ENCODE results near the gene SMAD3. TPM values are rescaled to one million over a fixed set of nuclear protein-coding genes. Genes with fewer than 3 reads are reported as not detected.
A peak's percentile ranks its signal among the peaks of the same experiment; 100 is the strongest.

The SMAD3 gene
- total and polyA plus RNA-seq, 4 donors = 15.9 to 33.3 (median 24.9) TPM

DNA sequence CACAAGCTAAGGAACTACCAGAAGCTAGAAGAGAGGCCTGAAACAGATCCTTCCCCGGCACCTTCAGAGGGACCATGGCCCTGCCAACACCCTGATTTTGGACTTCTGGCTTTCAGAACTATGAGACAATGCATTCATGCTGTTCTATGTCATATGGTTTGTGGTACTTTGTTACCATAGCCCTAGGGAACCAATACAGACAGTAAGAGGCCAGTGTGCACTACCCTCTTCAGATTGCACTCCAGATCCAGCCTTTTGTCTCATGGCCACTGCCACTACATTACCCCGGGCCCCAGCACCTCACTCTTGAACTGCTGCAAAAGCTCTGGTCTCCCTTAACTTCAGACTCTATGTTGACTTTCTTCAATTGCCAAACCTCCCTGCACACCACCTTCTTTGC lies 165.1 kb downstream of the SMAD3 start:
- Histone ChIP-seq H3K9me3 (ENCODE audit: control insufficient read depth, insufficient read depth, low read length) (no peaks in the 10 kb centered on the region), H3K27ac (ENCODE audit: low read depth, low read length) (no peak overlapping the region), H3K27me3 (ENCODE audit: control insufficient read depth, insufficient read depth, low read length) (no peaks in the 10 kb centered on the region), H3K4me1 (ENCODE audit: control insufficient read depth, insufficient read depth, low read length) (no peaks in the 10 kb centered on the region), H3K4me3 (ENCODE audit: low read depth, low read length) (no peak overlapping the region), H3K36me3 (ENCODE audit: control insufficient read depth, insufficient read depth, low read length) (peaks cover 12% of the 10 kb centered on the region)
- 97% methylated on average over 2 of the region's 2 CpGs for WGBS (ENCODE audit: insufficient coverage)
- no peak for DNase-seq (ENCODE audit: low read depth in 4 of 6, low spot score in 6 of 6)

DNA sequence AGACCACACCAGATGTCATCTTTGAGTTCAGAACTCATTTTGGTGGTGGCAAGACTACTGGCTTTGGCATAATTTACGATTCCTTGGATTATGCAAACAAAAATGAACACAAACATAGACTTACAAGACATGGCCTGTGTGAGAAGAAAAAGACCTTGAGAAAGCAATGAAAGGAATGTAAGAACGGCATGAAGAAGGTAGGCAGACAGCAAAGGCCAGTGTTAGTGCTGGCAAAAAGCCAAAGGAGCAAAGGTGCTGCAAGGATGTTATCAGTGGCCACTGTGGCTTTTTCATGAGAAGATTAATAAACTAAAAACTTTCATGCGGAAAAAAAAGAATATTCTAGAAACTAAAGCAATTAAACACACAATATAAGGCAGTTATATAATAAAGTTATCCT lies 167.2 kb downstream of the SMAD3 start:
- 100% methylated on average over 1 of the region's 3 CpGs for WGBS (ENCODE audit: insufficient coverage)
- no peak overlapping the region for H3K27ac ChIP-seq (ENCODE audit: low read depth, low read length)
- no peaks in the 10 kb centered on the region for H3K9me3 ChIP-seq (ENCODE audit: control insufficient read depth, insufficient read depth, low read length)
- H3K27me3 ChIP-seq (ENCODE audit: control insufficient read depth, insufficient read depth, low read length) = no peaks in the 10 kb centered on the region
- no peak overlapping the region for H3K4me3 ChIP-seq (ENCODE audit: low read depth, low read length)
- peaks cover 12% of the 10 kb centered on the region for H3K36me3 ChIP-seq (ENCODE audit: control insufficient read depth, insufficient read depth, low read length)
- no peaks in the 10 kb centered on the region for H3K4me1 ChIP-seq (ENCODE audit: control insufficient read depth, insufficient read depth, low read length)
- no peak for DNase-seq (ENCODE audit: low read depth in 4 of 6, low spot score in 6 of 6)

- H3K27ac ChIP-seq (ENCODE audit: low read depth, low read length) = no peak overlapping the region
- DNase-seq (ENCODE audit: low read depth in 4 of 6, low spot score in 6 of 6) = peak in 2 of 6 donors; percentile 44 to 81
- H3K27me3 ChIP-seq (ENCODE audit: control insufficient read depth, insufficient read depth, low read length) = no peaks in the 10 kb centered on the region
- H3K4me1 ChIP-seq (ENCODE audit: control insufficient read depth, insufficient read depth, low read length) = no peaks in the 10 kb centered on the region
- H3K36me3 ChIP-seq (ENCODE audit: control insufficient read depth, insufficient read depth, low read length) = no peaks in the 10 kb centered on the region
- H3K9me3 ChIP-seq (ENCODE audit: control insufficient read depth, insufficient read depth, low read length) = no peaks in the 10 kb centered on the region
- no peak overlapping the region for H3K4me3 ChIP-seq (ENCODE audit: low read depth, low read length)
- 0% methylated on average over 2 of the region's 3 CpGs for WGBS (ENCODE audit: insufficient coverage)
Measured at GRCh38 chr15:67240235-67241131, 175.1 kb downstream of the SMAD3 start.

DNA sequence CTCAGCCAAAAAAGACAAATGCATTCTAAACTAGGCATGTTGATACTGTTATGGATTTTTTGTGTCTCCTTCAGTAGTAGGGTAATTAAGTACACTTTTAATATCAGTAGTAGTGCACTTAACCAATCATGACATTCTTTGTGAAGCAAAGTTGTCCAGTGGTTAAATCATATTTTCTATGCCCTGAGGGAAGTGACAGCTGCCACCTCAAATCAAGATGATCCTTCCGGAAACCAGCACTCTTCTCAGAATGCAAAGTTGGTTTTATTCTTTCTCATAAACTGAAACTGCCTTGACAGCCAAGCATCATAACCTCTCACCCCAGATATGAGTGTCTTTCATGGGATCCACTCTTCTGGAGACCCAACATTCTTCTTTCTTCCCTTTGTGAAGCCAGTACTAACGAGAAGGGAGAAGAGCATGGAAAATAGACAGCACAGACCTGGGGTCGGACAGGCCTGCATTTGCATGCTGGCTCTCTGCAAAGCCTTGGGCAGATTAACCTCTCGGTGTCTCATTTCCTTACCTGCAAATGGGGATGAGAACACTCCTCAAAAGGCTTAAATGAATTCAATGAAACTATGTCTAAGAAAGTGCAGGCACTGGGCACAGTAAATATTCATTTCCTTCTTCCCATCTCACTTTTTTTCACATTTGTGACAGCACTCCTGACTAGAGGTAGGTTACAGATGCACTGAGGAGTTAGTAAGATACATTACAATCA lies 175.9 kb downstream of the SMAD3 start:
- peaks cover 3% of the 10 kb centered on the region for H3K36me3 ChIP-seq (ENCODE audit: control insufficient read depth, insufficient read depth, low read length)

GRCh38 chr15:67242708-67243111 lies 177.3 kb downstream of the SMAD3 start:
- H3K4me1 ChIP-seq (ENCODE audit: control insufficient read depth, insufficient read depth, low read length) = no peaks in the 10 kb centered on the region
- H3K36me3 ChIP-seq (ENCODE audit: control insufficient read depth, insufficient read depth, low read length) = peaks cover 3% of the 10 kb centered on the region
- no peak overlapping the region for H3K27ac ChIP-seq (ENCODE audit: low read depth, low read length)
- 28% methylated on average over 2 of the region's 3 CpGs for WGBS (ENCODE audit: insufficient coverage)
- H3K9me3 ChIP-seq (ENCODE audit: control insufficient read depth, insufficient read depth, low read length) = no peaks in the 10 kb centered on the region
- peak in 1 of 6 donors; percentile 7 for DNase-seq (ENCODE audit: low read depth in 4 of 6, low spot score in 6 of 6)
- no peak overlapping the region for H3K4me3 ChIP-seq (ENCODE audit: low read depth, low read length)
- no peaks in the 10 kb centered on the region for H3K27me3 ChIP-seq (ENCODE audit: control insufficient read depth, insufficient read depth, low read length)

More for the DNA sequence above, 175.9 kb downstream of the SMAD3 start:
- Histone ChIP-seq H3K4me1 (ENCODE audit: control insufficient read depth, insufficient read depth, low read length) (no peaks in the 10 kb centered on the region), H3K27me3 (ENCODE audit: control insufficient read depth, insufficient read depth, low read length) (no peaks in the 10 kb centered on the region), H3K9me3 (ENCODE audit: control insufficient read depth, insufficient read depth, low read length) (no peaks in the 10 kb centered on the region), H3K4me3 (ENCODE audit: low read depth, low read length) (no peak overlapping the region), H3K27ac (ENCODE audit: low read depth, low read length) (no peak overlapping the region)
- WGBS (ENCODE audit: insufficient coverage) = 83% methylated on average over 3 of the region's 4 CpGs
- no peak for DNase-seq (ENCODE audit: low read depth in 4 of 6, low spot score in 6 of 6)

Other genes starting within 250 kb of the SMAD3 start
- 10 to 100 TPM; 42.6 to 47.6 TPM for gene AAGAB, start 189.1 kb downstream of the SMAD3 start, total RNA-seq
- gene AAGAB, start 189.1 kb downstream of the SMAD3 start, polyA plus RNA-seq (ENCODE audit: insufficient read length in 2 of 2) = 10 to 100 TPM; 40.9 to 43.2 TPM
- 1 to 10 TPM; 6.1 to 9.0 TPM for gene IQCH, start 189.2 kb downstream of the SMAD3 start, total RNA-seq
- gene IQCH, start 189.2 kb downstream of the SMAD3 start, polyA plus RNA-seq (ENCODE audit: insufficient read length in 2 of 2) = 1 to 10 TPM; 2.4 to 3.4 TPM

Data from spinal cord (tissue), 10 donors.